ENCODE data around the gene TBKBP1. TPM values are rescaled to one million over a fixed set of nuclear protein-coding genes. Genes with fewer than 3 reads are reported as not detected.
A peak's percentile ranks its signal among the peaks of the same experiment; 100 is the strongest.

The TBKBP1 gene
- total and polyA plus RNA-seq, 2 of the 4 experiments (the other 2 are of a cell fraction): 3.4 to 8.5 TPM

GRCh38 chr17:47669081-47669480, 24.9 kb upstream of the TBKBP1 start:
- no peak for DNase-seq
- H3K4me3 ChIP-seq (ENCODE audit: insufficient read depth, low read depth, low read length): no peak overlapping the region
- no peak overlapping the region for H3K4me2 ChIP-seq (ENCODE audit: low read depth, low read length)
- H3K27me3 ChIP-seq (ENCODE audit: control insufficient read depth, insufficient read depth, low read length): no peaks in the 10 kb centered on the region
- dilution Hi-C loops (cut with HindIII; ENCODE audit: low sequenced_read_pairs, unreplicated experiment) (no loop called here), intact Hi-C loops (cut with micrococcal nuclease) (no loop called here), in situ Hi-C loops (cut with MboI; ENCODE audit: low sequenced_read_pairs) (no loop called here)
- CTCF ChIA-PET: no interaction called here
- TF ChIP-seq CHD1 (IDR thresholded peaks at IDR 0.05; ENCODE audit: low read depth, low read length) (no peak), NFE2L2 (IDR thresholded peaks at IDR 0.05; ENCODE audit: low read depth, low read length) (no peak), USF2 (IDR thresholded peaks at IDR 0.05; ENCODE audit: low read depth, low read length) (no peak), FOS (IDR thresholded peaks at IDR 0.05; ENCODE audit: low read depth, low read length) (no peak), RFX5 (IDR thresholded peaks at IDR 0.05; ENCODE audit: low read depth, low read length) (no peak), MXI1 (IDR thresholded peaks at IDR 0.05; ENCODE audit: borderline replicate concordance, low read depth, low read length) (no peak), SMC3 (IDR thresholded peaks at IDR 0.05; ENCODE audit: low read depth, low read length) (no peak), CEBPB (IDR thresholded peaks at IDR 0.05; ENCODE audit: low read depth, low read length) (no peak)
- H3K18ac ChIP-seq (ENCODE audit: low read depth, low read length): no peak overlapping the region
- no peak overlapping the region for H3K23ac ChIP-seq (ENCODE audit: low read depth, low read length)
- H2BK120ac ChIP-seq (ENCODE audit: low read depth, low read length): no peak overlapping the region
- no peak overlapping the region for H2AK9ac ChIP-seq (replicated peaks; ENCODE audit: low read depth, low read length, poor library complexity)
- no peak overlapping the region for H3K14ac ChIP-seq (replicated peaks; ENCODE audit: low read depth, low read length)
- H3K4ac ChIP-seq (ENCODE audit: low read depth, low read length): no peak overlapping the region
- no peak overlapping the region for H3K56ac ChIP-seq (ENCODE audit: extremely low read depth, insufficient read depth, low read length)
- H3K4me1 ChIP-seq (ENCODE audit: control insufficient read depth, insufficient read depth, low read length): no peaks in the 10 kb centered on the region; the same call in 1 of the 2 replicates
- H2BK20ac ChIP-seq (ENCODE audit: low read depth, low read length): no peak overlapping the region
- no CpG with 5 or more reads among the region's 4 CpGs for whole genome bisulfite sequencing, 2 experiments (ENCODE audit: extremely low coverage in 2 of 2, insufficient read length in 1 of 2)
- peaks cover 66% of the 10 kb centered on the region for H3K36me3 ChIP-seq (ENCODE audit: control insufficient read depth, insufficient read depth, low read length)
- H4K20me1 ChIP-seq (ENCODE audit: insufficient read depth, low read length): peaks cover 29% of the 10 kb centered on the region
- H4K5ac ChIP-seq (ENCODE audit: low read depth, low read length): no peak overlapping the region
- H2BK5ac ChIP-seq (ENCODE audit: low read depth, low read length, poor library complexity, severe bottlenecking): no peak overlapping the region
- POLR2A ChIA-PET (ENCODE audit: unreplicated experiment): no interaction called here
- H4K91ac ChIP-seq (ENCODE audit: insufficient read depth, low read depth, low read length): no peak overlapping the region
- ATAC-seq (ENCODE audit: low read depth): no peak
- H3K9me3 ChIP-seq (ENCODE audit: control insufficient read depth, insufficient read depth, low read length): no peaks in the 10 kb centered on the region
- no peaks in the 10 kb centered on the region for H3K9me1 ChIP-seq (ENCODE audit: insufficient read depth, low read length)
- H2AK5ac ChIP-seq (ENCODE audit: low read depth, low read length): no peak overlapping the region
- no peak overlapping the region for H3K27ac ChIP-seq (ENCODE audit: insufficient read depth, low read length)
- no peak overlapping the region for H2AFZ ChIP-seq (replicated peaks; ENCODE audit: low read length, poor library complexity)
- H4K8ac ChIP-seq (ENCODE audit: low read depth in 2 of 2, low read length in 2 of 2): no peak overlapping the region
- TSS peak; percentile 42 for BruUV-seq (replicated peaks)
- H2BK15ac ChIP-seq (ENCODE audit: low read depth, low read length): no peak overlapping the region
- H3K79me1 ChIP-seq (ENCODE audit: low read depth in 1 of 2, low read length in 2 of 2): peaks cover 24 to 30% of the 10 kb centered on the region in 2 experiments
- no peak overlapping the region for H3K9ac ChIP-seq (ENCODE audit: low read depth, low read length)

Measured in IMR-90 (cell line).